Type B pancreatic cell (in vitro differentiated cells): Measurements from ENCODE around the gene EXT2. TPM values are rescaled to one million over a fixed set of nuclear protein-coding genes. Genes with fewer than 3 reads are reported as not detected.

Experiments used
- DNase-seq: peaks from one replicate; pipeline ENCODE4 v3.0.0; 2021; ENCODE audit warnings: mixed read lengths; ENCODE audit not compliant: unreplicated experiment; ENCODE audit errors: extremely low spot score
- H3K27ac Mint-ChIP-seq: 2 replicates; pipeline ENCODE4 v1.8.0; 2021; ENCODE audit warnings: mild to moderate bottlenecking, mixed read lengths
- H3K27me3 Mint-ChIP-seq: 2 replicates; pipeline ENCODE4 v1.8.0; 2021; ENCODE audit warnings: mixed read lengths
- H3K36me3 Mint-ChIP-seq: 2 replicates; pipeline ENCODE4 v1.8.0; 2021; ENCODE audit warnings: mixed read lengths
- H3K4me1 Mint-ChIP-seq: one replicate; pipeline ENCODE4 v1.8.0; 2021; ENCODE audit warnings: mixed read lengths; ENCODE audit not compliant: unreplicated experiment
- H3K4me3 Mint-ChIP-seq: 2 replicates; pipeline ENCODE4 v1.8.0; 2021; ENCODE audit warnings: mild to moderate bottlenecking, mixed read lengths
- H3K9me3 Mint-ChIP-seq: 2 replicates; pipeline ENCODE4 v1.8.0; 2021; ENCODE audit warnings: mixed read lengths
- total RNA-seq: library from RNA; stranded (reverse); gene quantifications from 2 replicates; pipeline ENCODE4 v1.2.1, GENCODE V29; 2021; ENCODE audit warnings: low replicate concordance
- TF ChIP-seq, protein P1 (sequence below): fragments of 200-600 bp; sonication (generic); conservative IDR thresholded peaks from 2 replicates; pipeline ENCODE4 v1.5.0; 2021; ENCODE audit warnings: antibody characterized with exemption, mild to moderate bottlenecking

The EXT2 gene
- total RNA-seq, 1 donor from 2014 or later = 62.7 TPM

DNA sequence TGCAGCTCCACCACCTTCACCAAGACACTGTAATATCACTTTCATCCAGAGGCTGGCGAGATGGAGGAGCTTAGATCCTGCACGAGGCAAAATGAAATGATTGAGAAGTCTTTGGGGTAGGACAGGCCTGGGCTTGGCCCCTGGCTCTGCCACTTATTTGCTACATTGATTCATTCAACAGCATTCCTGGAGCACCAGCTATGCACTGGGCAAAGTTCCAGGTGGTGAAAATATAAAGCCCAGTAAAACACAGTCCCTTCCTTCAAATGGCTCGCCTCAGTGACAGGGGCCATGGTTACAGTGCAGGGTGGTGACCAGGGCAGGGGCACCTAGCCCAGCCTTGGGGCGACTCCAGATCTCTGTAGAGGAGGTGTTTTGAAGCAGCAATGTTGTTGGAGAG, 194.7 kb downstream of the EXT2 start:
- peaks cover 15% of the 10 kb centered on the region for H3K4me1 Mint-ChIP-seq
- H3K27ac Mint-ChIP-seq = no peak overlapping the region
- H3K27me3 Mint-ChIP-seq = peaks cover 16% of the 10 kb centered on the region
- H3K36me3 Mint-ChIP-seq = no peaks in the 10 kb centered on the region
- H3K9me3 Mint-ChIP-seq = no peaks in the 10 kb centered on the region
- DNase-seq = no peak
- TF ChIP-seq, protein P1, sequence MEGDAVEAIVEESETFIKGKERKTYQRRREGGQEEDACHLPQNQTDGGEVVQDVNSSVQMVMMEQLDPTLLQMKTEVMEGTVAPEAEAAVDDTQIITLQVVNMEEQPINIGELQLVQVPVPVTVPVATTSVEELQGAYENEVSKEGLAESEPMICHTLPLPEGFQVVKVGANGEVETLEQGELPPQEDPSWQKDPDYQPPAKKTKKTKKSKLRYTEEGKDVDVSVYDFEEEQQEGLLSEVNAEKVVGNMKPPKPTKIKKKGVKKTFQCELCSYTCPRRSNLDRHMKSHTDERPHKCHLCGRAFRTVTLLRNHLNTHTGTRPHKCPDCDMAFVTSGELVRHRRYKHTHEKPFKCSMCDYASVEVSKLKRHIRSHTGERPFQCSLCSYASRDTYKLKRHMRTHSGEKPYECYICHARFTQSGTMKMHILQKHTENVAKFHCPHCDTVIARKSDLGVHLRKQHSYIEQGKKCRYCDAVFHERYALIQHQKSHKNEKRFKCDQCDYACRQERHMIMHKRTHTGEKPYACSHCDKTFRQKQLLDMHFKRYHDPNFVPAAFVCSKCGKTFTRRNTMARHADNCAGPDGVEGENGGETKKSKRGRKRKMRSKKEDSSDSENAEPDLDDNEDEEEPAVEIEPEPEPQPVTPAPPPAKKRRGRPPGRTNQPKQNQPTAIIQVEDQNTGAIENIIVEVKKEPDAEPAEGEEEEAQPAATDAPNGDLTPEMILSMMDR = no peak
- H3K4me3 Mint-ChIP-seq = no peak overlapping the region

Other genes with a start within 250 kb of the EXT2 start
- gene ALKBH3, start 214.8 kb upstream of the EXT2 start, total RNA-seq = 27.3 and 30.6 TPM in 2 replicates
- 1.5 and 5.2 TPM in 2 replicates for gene C11orf96, start 153.0 kb upstream of the EXT2 start, total RNA-seq
- not detected in 2 replicates for gene ACCSL, start 47.7 kb upstream of the EXT2 start, total RNA-seq
- gene ACCS, start 29.4 kb upstream of the EXT2 start, total RNA-seq = 14.2 and 17.9 TPM in 2 replicates
- gene ALX4, start 214.5 kb downstream of the EXT2 start, total RNA-seq = 0.43 and 11.6 TPM in 2 replicates